ENCODE measurements around the gene MMAA.
A peak's percentile ranks its signal among the peaks of the same experiment; 100 is the strongest.
"Not testable (repeated sequence)": the region's sequence is repeated elsewhere in the genome, so short reads cannot be mapped to it uniquely, and the experiment has no call there.

The MMAA gene

GRCh38 chr4:145618932-145619638, at the start of gene MMAA:
MMAA (plus strand) TSS chr4:145619385; CDS start chr4:145639140, 19,755 bp downstream.
- peak; percentile 96 for DNase-seq

GRCh38 chr4:145574546-145574945, 44.6 kb upstream of the MMAA start:
- DNase-seq = not testable (repeated sequence)

GRCh38 chr4:145580906-145581305, 38.3 kb upstream of the MMAA start:
- no peak for DNase-seq

DNA sequence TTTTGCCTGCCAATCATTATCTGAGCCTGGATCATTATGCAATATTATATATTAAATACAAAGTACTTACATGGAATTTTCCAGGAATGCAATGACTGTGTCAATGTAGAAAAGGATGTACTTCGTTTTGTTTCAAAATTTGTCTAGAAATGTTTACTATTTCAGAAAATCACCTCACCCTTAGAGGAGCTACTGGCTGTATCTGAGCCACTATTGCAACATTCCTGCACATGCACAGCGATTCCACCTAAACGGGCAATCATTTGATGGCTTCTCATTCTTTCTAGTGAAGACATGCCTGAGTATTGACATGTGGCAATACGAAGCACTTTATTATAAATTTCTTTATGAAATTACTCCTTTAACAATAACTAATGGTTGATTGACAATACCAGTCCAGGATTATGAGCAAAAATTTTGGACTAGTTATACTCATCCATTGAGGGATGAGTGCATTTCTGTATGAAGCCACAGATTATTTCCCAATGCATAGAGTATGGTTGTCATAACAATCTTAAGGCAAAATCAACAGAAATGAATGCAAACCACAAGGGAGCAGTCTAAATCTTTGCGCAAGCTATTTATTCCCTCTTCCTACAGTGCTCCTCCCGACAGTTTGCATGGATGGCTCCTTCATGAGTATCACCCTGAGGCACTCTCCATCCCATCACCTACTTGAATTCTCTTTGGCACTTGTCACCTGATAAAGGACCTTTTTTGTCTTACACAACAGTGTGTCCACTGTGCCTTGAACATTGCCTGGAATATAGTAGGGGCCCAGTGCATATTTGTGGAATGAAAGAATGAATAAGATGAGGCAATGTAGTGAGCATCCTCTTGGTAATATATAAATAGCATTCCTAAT, 35.8 kb upstream of the MMAA start:
- no peak for DNase-seq

GRCh38 chr4:145587088-145587754, 32.0 kb upstream of the MMAA start:
- DNase-seq = no peak

- DNase-seq = not testable (repeated sequence)
Observed at GRCh38 chr4:145589381-145589780, 29.8 kb upstream of the MMAA start.

- DNase-seq = no peak
Observed at GRCh38 chr4:145589916-145590702, 29.1 kb upstream of the MMAA start.

- DNase-seq = no peak
Observed at GRCh38 chr4:145602129-145602760, 16.9 kb upstream of the MMAA start.

DNA sequence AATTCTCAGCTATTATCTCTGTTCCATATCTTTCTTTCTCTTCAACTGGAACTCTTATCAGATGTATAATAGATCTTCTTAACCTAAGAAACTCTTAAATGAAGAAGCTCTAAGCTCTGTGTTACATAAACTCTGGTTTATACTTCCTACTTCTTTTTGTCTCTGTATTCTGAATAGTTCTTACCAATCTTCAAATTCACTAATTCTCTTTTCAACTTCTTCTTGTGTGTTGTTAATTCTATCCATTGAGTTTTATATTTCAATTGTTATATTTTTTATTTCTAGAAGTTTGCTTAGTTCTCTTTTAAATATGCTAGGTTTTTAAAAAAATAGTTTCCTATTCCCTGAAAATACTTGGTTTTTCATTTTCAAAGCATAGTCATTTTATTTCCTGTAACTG, 13.2 kb upstream of the MMAA start:
- DNase-seq = no peak

- peak; percentile 59 for DNase-seq
Observed at GRCh38 chr4:145609481-145610427, 9.4 kb upstream of the MMAA start.

GRCh38 chr4:145613566-145614232, 5.5 kb upstream of the MMAA start:
- DNase-seq = no peak

GRCh38 chr4:145614233-145614610, 5.0 kb upstream of the MMAA start:
- no peak for DNase-seq

GRCh38 chr4:145618210-145618931, 814 bp upstream of the MMAA start:
- DNase-seq = peak; percentile 30

GRCh38 chr4:145619639-145619996, 433 bp downstream of the MMAA start:
- peak; percentile 58 for DNase-seq

DNA sequence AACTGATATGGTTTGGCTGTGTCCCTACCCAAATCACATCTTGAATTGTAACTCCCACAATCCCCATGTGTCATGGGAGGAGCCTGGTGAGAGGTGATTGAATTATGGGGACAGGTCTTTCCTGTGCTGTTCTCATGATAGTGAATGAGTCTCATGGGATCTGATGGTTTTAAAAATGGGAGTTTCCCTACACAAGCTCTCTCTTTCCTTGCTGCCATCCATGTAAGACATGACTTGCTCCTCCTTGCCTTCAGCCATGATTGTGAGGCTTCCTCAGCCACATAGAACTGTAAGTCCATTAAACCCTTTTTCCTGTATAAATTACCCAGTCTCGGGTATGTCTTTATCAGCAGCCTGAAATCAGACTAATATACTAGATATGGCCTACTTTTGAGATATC, 2.9 kb downstream of the MMAA start:
- DNase-seq = not testable (repeated sequence)

DNA sequence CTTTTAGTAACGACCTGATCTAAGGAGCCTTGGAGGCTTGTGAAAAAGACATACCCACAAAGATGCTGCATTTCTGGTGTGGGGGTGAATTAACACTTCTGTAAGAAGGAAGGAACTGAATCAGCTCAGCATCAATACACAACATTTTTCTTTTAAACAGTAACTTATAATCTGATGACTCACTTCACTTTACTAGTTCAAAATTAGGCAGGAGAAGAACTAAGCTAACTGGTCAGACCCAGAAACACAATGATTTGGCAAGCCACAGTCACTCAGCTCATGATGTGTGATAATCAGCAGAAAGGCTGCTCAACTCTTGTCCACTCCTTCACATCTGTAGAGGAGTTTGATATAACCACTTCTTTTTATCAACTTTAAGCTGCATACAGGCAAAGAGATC, 4.6 kb downstream of the MMAA start:
- DNase-seq = no peak

GRCh38 chr4:145625677-145626622, 6.8 kb downstream of the MMAA start:
- DNase-seq = no peak

- DNase-seq = no peak
Observed at GRCh38 chr4:145626623-145626982, 7.4 kb downstream of the MMAA start.

DNA sequence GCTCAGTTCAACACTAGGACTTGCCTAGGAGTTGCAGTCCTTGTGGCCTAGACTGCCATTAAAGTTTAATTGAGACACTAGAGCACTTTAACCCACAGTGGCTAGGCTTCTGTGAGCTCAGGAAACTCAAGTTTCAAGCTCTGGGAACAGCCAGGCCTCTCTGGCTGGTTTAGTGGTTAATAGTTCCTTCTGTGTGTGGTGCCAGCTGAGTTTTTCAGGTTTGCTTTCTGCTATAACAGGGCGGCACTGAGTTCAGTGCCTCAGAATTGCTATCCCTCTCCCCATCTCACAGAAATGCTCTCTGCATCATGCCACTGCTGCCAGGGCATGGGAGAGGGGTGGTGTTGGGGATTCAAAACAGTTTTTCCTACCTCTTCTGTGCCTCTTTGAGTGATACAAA, 15.9 kb downstream of the MMAA start:
- DNase-seq = no peak
